ENCODE measurements around the gene ITGA2.
"Not testable (repeated sequence)": the region's sequence is repeated elsewhere in the genome, so short reads cannot be mapped to it uniquely, and the experiment has no call there.

The ITGA2 gene

GRCh38 chr5:53099546-53099945 is 110.4 kb downstream of the ITGA2 start:
- no peak for DNase-seq (ENCODE audit: low read depth in 2 of 2)

- DNase-seq (ENCODE audit: low read depth in 2 of 2): no peak
Measured at GRCh38 chr5:53100606-53101005, 111.5 kb downstream of the ITGA2 start.

- no peak for DNase-seq (ENCODE audit: low read depth in 2 of 2)
Measured at GRCh38 chr5:53105611-53106300, 116.6 kb downstream of the ITGA2 start.

- DNase-seq (ENCODE audit: low read depth in 2 of 2): no peak
Measured at GRCh38 chr5:53109056-53109442, 119.9 kb downstream of the ITGA2 start.

GRCh38 chr5:53109443-53110127 is 120.4 kb downstream of the ITGA2 start, which contains the start of gene MOCS2:
Gene MOCS2 (minus strand): TSS chr5:53109757. CDS start chr5:53107174, 2,583 bp downstream.
- peak; percentile 77 to 87 for DNase-seq (ENCODE audit: low read depth in 2 of 2)

GRCh38 chr5:53110156-53110555 is 121.0 kb downstream of the ITGA2 start:
- DNase-seq (ENCODE audit: low read depth in 2 of 2): no peak

- no peak for DNase-seq (ENCODE audit: low read depth in 2 of 2)
Measured at GRCh38 chr5:53111139-53111538, 122.0 kb downstream of the ITGA2 start.

- not testable (repeated sequence) for DNase-seq (ENCODE audit: low read depth in 2 of 2)
Measured at GRCh38 chr5:53112307-53112706, 123.2 kb downstream of the ITGA2 start.

- DNase-seq (ENCODE audit: low read depth in 2 of 2): no peak
Measured at GRCh38 chr5:53112909-53113308, 123.8 kb downstream of the ITGA2 start.

- no peak for DNase-seq (ENCODE audit: low read depth in 2 of 2)
Measured at GRCh38 chr5:53113947-53114346, 124.8 kb downstream of the ITGA2 start.

GRCh38 chr5:53114988-53115387 is 125.8 kb downstream of the ITGA2 start:
- DNase-seq (ENCODE audit: low read depth in 2 of 2): no peak

- no peak for DNase-seq (ENCODE audit: low read depth in 2 of 2)
Measured at GRCh38 chr5:53116597-53116996, 127.4 kb downstream of the ITGA2 start.

- no peak for DNase-seq (ENCODE audit: low read depth in 2 of 2)
Measured at GRCh38 chr5:53118879-53119278, 129.7 kb downstream of the ITGA2 start.

GRCh38 chr5:53120165-53120564 is 131.0 kb downstream of the ITGA2 start:
- no peak for DNase-seq (ENCODE audit: low read depth in 2 of 2)

- no peak for DNase-seq (ENCODE audit: low read depth in 2 of 2)
Measured at GRCh38 chr5:53123702-53124101, 134.6 kb downstream of the ITGA2 start.

- no peak for DNase-seq (ENCODE audit: low read depth in 2 of 2)
Measured at GRCh38 chr5:53126521-53126920, 137.4 kb downstream of the ITGA2 start.

- no peak for DNase-seq (ENCODE audit: low read depth in 2 of 2)
Measured at GRCh38 chr5:53127107-53127506, 138.0 kb downstream of the ITGA2 start.

- no peak for DNase-seq (ENCODE audit: low read depth in 2 of 2)
Measured at GRCh38 chr5:53128481-53128880, 139.3 kb downstream of the ITGA2 start.

GRCh38 chr5:53130266-53130665 is 141.1 kb downstream of the ITGA2 start:
- no peak for DNase-seq (ENCODE audit: low read depth in 2 of 2)

- DNase-seq (ENCODE audit: low read depth in 2 of 2): no peak
Measured at GRCh38 chr5:53133020-53133419, 143.9 kb downstream of the ITGA2 start.

Measured in stimulated activated CD8-positive, alpha-beta memory T cell treated with anti-CD3 and anti-CD28 coated beads, Interleukin-7, amount 100 ng/mL, for 4 hours (primary cell).